ENCODE data around the gene TMEM17. TPM values are rescaled to one million over a fixed set of nuclear protein-coding genes. Genes with fewer than 3 reads are reported as not detected.

The TMEM17 gene
- total and polyA plus RNA-seq, 2 of the 13 experiments (the other 11 are each of a cell fraction or from before 2014, with no cell fraction given) = 0.22 to 0.50 TPM

GRCh38 chr2:62540408-62541168 is 34.6 kb upstream of the TMEM17 start (continued):
- TF ChIP-seq FIP1L1 (IDR thresholded peaks at IDR 0.05; ENCODE audit: borderline replicate concordance, insufficient read depth, low read depth, low read length) (no peak), HOXA7 (CRISPR knock-in tag; IDR thresholded peaks at IDR 0.05) (no peak), ZNF710 (CRISPR knock-in tag; IDR thresholded peaks at IDR 0.05; ENCODE audit: borderline replicate concordance) (0 out of 2 replicates have a peak, but pooled peaks have one; percentile 46), ZNF543 (CRISPR knock-in tag; IDR thresholded peaks at IDR 0.05) (peak; percentile 37; the same call in 1 of the 2 replicates), KLF12 (CRISPR knock-in tag; IDR thresholded peaks at IDR 0.05; ENCODE audit: borderline replicate concordance) (no peak), NPAS2 (CRISPR knock-in tag; IDR thresholded peaks at IDR 0.05; ENCODE audit: borderline replicate concordance) (no peak), NR2F6 (IDR thresholded peaks at IDR 0.05) (no peak), NR2F6 (CRISPR knock-in tag; IDR thresholded peaks at IDR 0.05) (peak; percentile 69; the same call in 1 of the 2 replicates), PHF8 (CRISPR knock-in tag; IDR thresholded peaks at IDR 0.05) (no peak), CBX2 (IDR thresholded peaks at IDR 0.05; ENCODE audit: low read depth, low read length) (no peak), CBX2 (CRISPR knock-in tag; IDR thresholded peaks at IDR 0.05; ENCODE audit: low read depth) (no peak), SRY (CRISPR knock-in tag; IDR thresholded peaks at IDR 0.05) (no peak), POLR2AphosphoS2 (IDR thresholded peaks at IDR 0.05; ENCODE audit: low read depth, low read length) (no peak), ZNF34 (CRISPR knock-in tag; IDR thresholded peaks at IDR 0.05; ENCODE audit: borderline replicate concordance) (no peak), ZNF44 (CRISPR knock-in tag; IDR thresholded peaks at IDR 0.05) (no peak), RFX3 (CRISPR knock-in tag; IDR thresholded peaks at IDR 0.05) (no peak), ZNF431 (CRISPR knock-in tag; IDR thresholded peaks at IDR 0.05; ENCODE audit: borderline replicate concordance, low read depth) (no peak), ZNF160 (CRISPR knock-in tag; IDR thresholded peaks at IDR 0.05) (0 out of 2 replicates have a peak, but pooled peaks have one; percentile 35), RBM22 (optimal IDR thresholded peaks at IDR 0.05; ENCODE audit: low read length) (no peak), ZFP37 (CRISPR knock-in tag; IDR thresholded peaks at IDR 0.05; ENCODE audit: borderline replicate concordance) (no peak), PTBP1 (IDR thresholded peaks at IDR 0.05; ENCODE audit: low read depth, low read length, poor library complexity, severe bottlenecking) (no peak), SMAD1 (CRISPR knock-in tag; IDR thresholded peaks at IDR 0.05; ENCODE audit: borderline replicate concordance, low read depth) (no peak), ZNF530 (CRISPR knock-in tag; IDR thresholded peaks at IDR 0.05; ENCODE audit: low read depth) (no peak), TAF1 (CRISPR knock-in tag; IDR thresholded peaks at IDR 0.05) (peak; percentile 67; the same call in 1 of the 2 replicates), ZC3H13 (CRISPR knock-in tag; IDR thresholded peaks at IDR 0.05) (no peak)
- TF ChIP-seq, protein P1, sequence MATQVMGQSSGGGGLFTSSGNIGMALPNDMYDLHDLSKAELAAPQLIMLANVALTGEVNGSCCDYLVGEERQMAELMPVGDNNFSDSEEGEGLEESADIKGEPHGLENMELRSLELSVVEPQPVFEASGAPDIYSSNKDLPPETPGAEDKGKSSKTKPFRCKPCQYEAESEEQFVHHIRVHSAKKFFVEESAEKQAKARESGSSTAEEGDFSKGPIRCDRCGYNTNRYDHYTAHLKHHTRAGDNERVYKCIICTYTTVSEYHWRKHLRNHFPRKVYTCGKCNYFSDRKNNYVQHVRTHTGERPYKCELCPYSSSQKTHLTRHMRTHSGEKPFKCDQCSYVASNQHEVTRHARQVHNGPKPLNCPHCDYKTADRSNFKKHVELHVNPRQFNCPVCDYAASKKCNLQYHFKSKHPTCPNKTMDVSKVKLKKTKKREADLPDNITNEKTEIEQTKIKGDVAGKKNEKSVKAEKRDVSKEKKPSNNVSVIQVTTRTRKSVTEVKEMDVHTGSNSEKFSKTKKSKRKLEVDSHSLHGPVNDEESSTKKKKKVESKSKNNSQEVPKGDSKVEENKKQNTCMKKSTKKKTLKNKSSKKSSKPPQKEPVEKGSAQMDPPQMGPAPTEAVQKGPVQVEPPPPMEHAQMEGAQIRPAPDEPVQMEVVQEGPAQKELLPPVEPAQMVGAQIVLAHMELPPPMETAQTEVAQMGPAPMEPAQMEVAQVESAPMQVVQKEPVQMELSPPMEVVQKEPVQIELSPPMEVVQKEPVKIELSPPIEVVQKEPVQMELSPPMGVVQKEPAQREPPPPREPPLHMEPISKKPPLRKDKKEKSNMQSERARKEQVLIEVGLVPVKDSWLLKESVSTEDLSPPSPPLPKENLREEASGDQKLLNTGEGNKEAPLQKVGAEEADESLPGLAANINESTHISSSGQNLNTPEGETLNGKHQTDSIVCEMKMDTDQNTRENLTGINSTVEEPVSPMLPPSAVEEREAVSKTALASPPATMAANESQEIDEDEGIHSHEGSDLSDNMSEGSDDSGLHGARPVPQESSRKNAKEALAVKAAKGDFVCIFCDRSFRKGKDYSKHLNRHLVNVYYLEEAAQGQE (IDR thresholded peaks at IDR 0.05; ENCODE audit: borderline replicate concordance in 1 of 2, low read depth in 1 of 2, low read length in 2 of 2) = no peak
